Fibroblast of lung (primary cell): ENCODE results near the gene PPFIBP2. TPM values are rescaled to one million over a fixed set of nuclear protein-coding genes. Genes with fewer than 3 reads are reported as not detected.

Source experiments
- DNase-seq, 2 donors: peaks; one replicate each; pipeline versions ENCODE4 v3.0.0 to v3.0.0-alpha.2; 2010; ENCODE audit warnings: low read depth in 2 of 2
- H2AFZ ChIP-seq: 2 replicates; pipeline ENCODE4 v1.5.1; 2012; ENCODE audit warnings: low read length, control low read depth, inconsistent platforms
- H3K27ac ChIP-seq: 2 replicates; pipeline ENCODE4 v1.5.1; 2011; ENCODE audit warnings: low read length, control low read depth; ENCODE audit not compliant: insufficient read depth
- H3K27me3 ChIP-seq: 2 replicates; pipeline ENCODE4 v1.5.1; 2011; ENCODE audit warnings: mild to moderate bottlenecking, low read length; ENCODE audit not compliant: control insufficient read depth, insufficient read depth
- H3K36me3 ChIP-seq: 2 replicates; pipeline ENCODE4 v1.5.1; 2011; ENCODE audit warnings: low read length; ENCODE audit not compliant: control insufficient read depth, insufficient read depth
- H3K4me1 ChIP-seq: 2 replicates; pipeline ENCODE4 v1.5.1; 2011; ENCODE audit warnings: low read length; ENCODE audit not compliant: control insufficient read depth, insufficient read depth; ENCODE audit errors: extremely low read depth
- H3K4me2 ChIP-seq: 2 replicates; pipeline ENCODE4 v1.5.1; 2011; ENCODE audit warnings: low read length, control low read depth; ENCODE audit not compliant: insufficient read depth; ENCODE audit errors: extremely low read depth
- H3K4me3 ChIP-seq, 4 experiments: fragments of 200-600 bp in 1 of 4; sonication (generic) in 1 of 4; replicated peaks in 1 of 4; 2 replicates each; pipeline ENCODE4 v1.5.1; 2011 to 2016; ENCODE audit warnings: low read length in 4 of 4, low read depth in 3 of 4, mild to moderate bottlenecking in 3 of 4, control low read depth in 2 of 4, inconsistent platforms in 1 of 4, mixed read lengths in 1 of 4; ENCODE audit not compliant: insufficient read depth in 1 of 4; ENCODE audit errors: control extremely low read depth in 1 of 4
- H3K79me2 ChIP-seq: 2 replicates; pipeline ENCODE4 v1.5.1; 2012; ENCODE audit warnings: mild to moderate bottlenecking, low read length, inconsistent platforms; ENCODE audit not compliant: control insufficient read depth, insufficient read depth
- H3K9ac ChIP-seq: 2 replicates; pipeline ENCODE4 v1.5.1; 2011; ENCODE audit warnings: mild to moderate bottlenecking, low read length, control low read depth; ENCODE audit not compliant: insufficient read depth
- H3K9me3 ChIP-seq: 2 replicates; pipeline ENCODE4 v1.5.1; 2012; ENCODE audit warnings: low read depth, low read length; ENCODE audit not compliant: control insufficient read depth, insufficient read depth
- H4K20me1 ChIP-seq: 2 replicates; pipeline ENCODE4 v1.5.1; 2011; ENCODE audit warnings: low read length; ENCODE audit not compliant: control insufficient read depth, insufficient read depth; ENCODE audit errors: extremely low read depth
- EZH2 ChIP-seq: IDR thresholded peaks from 2 replicates; pipeline ENCODE4 v1.5.1; 2012; ENCODE audit warnings: low read length, control low read depth, mild to moderate bottlenecking; ENCODE audit errors: missing control alignments
- polyA plus RNA-seq, 2 donors: library from polyadenylated mRNA; depleted of rRNA in 1 of 2; stranded (reverse) in 1 of 2; unstranded in 1 of 2; fragments of >200 nt; gene quantifications; 2 replicates each; pipeline ENCODE4 v1.2.1, GENCODE V29; 2011 to 2012; ENCODE audit warnings: missing spikeins in 1 of 2
- total RNA-seq: library from RNA; depleted of rRNA; stranded (reverse); fragments of >200 nt; gene quantifications from 2 replicates; pipeline ENCODE4 v1.2.1, GENCODE V29; 2014
- TF ChIP-seq, protein P1 (sequence below), 2 donors: IDR thresholded peaks in 1 of 2; conservative IDR thresholded peaks in 1 of 2; 1 replicate in 1 of 2; 2 replicates in 1 of 2; pipeline ENCODE4 v1.5.1; 2011 to 2012; ENCODE audit warnings: low read length in 2 of 2, control low read depth in 1 of 2, inconsistent platforms in 1 of 2, low read depth in 1 of 2, mild to moderate bottlenecking in 1 of 2

Gene PPFIBP2
- total and polyA plus RNA-seq, 2 donors (not counting 1 experiment from before 2014, with no cell fraction given): 11.4 to 38.8 TPM

DNA sequence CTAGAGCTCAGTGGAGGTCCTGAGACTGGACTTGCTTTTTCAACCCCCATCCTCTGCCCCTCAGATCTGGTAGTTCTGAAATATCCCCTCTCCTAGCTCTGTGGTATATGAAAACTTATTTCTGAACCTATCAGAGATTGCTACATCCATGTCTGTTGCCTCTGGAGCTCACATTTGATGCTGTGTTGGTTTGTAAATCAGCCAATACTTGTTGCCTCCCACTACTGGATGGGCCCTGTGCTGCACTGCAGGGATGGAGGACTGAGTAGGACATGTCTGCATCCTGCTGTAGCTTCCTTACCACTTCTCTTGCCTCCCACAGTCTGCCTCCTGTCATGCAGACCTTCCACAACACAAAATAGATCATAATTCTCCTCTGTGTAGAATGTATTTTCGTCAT lies 23.3 kb upstream of the PPFIBP2 start:
- Histone ChIP-seq H3K27ac (peak overlapping the region; percentile 66), H3K4me3 (no peak overlapping the region), H3K9ac (no peak overlapping the region), H4K20me1 (no peaks in the 10 kb centered on the region), H3K27me3 (no peaks in the 10 kb centered on the region), H3K4me1 (peaks cover 12% of the 10 kb centered on the region), H3K36me3 (peaks cover 3% of the 10 kb centered on the region), H3K79me2 (peaks cover 11% of the 10 kb centered on the region), H3K4me2 (peak overlapping the region; percentile 59), H2AFZ (peak overlapping the region; percentile 10), H3K9me3 (no peaks in the 10 kb centered on the region)
- TF ChIP-seq, protein P1, sequence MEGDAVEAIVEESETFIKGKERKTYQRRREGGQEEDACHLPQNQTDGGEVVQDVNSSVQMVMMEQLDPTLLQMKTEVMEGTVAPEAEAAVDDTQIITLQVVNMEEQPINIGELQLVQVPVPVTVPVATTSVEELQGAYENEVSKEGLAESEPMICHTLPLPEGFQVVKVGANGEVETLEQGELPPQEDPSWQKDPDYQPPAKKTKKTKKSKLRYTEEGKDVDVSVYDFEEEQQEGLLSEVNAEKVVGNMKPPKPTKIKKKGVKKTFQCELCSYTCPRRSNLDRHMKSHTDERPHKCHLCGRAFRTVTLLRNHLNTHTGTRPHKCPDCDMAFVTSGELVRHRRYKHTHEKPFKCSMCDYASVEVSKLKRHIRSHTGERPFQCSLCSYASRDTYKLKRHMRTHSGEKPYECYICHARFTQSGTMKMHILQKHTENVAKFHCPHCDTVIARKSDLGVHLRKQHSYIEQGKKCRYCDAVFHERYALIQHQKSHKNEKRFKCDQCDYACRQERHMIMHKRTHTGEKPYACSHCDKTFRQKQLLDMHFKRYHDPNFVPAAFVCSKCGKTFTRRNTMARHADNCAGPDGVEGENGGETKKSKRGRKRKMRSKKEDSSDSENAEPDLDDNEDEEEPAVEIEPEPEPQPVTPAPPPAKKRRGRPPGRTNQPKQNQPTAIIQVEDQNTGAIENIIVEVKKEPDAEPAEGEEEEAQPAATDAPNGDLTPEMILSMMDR (conservative IDR thresholded peaks at IDR 0.05 in 1 of 2, IDR thresholded peaks at IDR 0.05 in 1 of 2; ENCODE audit: low read depth in 1 of 2, low read length in 2 of 2): peak in 1 of 2 donors; percentile 6
- TF ChIP-seq EZH2: no peak
- peak in 1 of 2 donors; percentile 45 for DNase-seq

DNA sequence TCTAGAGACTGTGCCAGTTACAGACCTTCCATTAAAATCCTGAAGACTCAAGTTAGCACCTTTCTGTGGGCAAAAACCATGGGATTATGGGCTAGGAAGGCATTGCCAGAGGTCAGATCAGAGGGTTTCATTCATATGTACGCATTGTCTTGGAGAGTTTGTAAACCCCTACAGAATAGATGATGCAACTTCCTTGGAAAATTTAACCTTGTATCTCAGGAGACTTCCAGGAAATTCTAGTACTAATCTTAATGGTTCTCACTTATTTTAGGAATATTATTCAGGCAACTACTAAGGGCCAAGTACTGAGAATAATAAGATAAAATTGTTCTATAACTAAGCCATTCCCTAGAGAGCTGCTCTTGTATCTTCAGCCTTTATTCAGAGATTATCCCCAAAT lies 21.5 kb upstream of the PPFIBP2 start:
- Histone ChIP-seq H4K20me1 (no peaks in the 10 kb centered on the region), H3K79me2 (peaks cover 3% of the 10 kb centered on the region), H3K4me1 (peaks cover 16% of the 10 kb centered on the region), H3K9me3 (no peaks in the 10 kb centered on the region), H2AFZ (no peak overlapping the region), H3K27me3 (no peaks in the 10 kb centered on the region), H3K4me2 (no peak overlapping the region), H3K9ac (no peak overlapping the region), H3K27ac (no peak overlapping the region), H3K4me3 (no peak overlapping the region), H3K36me3 (peaks cover 3% of the 10 kb centered on the region)
- DNase-seq: no peak
- no peak for TF ChIP-seq EZH2
- TF ChIP-seq, protein P1 (conservative IDR thresholded peaks at IDR 0.05 in 1 of 2, IDR thresholded peaks at IDR 0.05 in 1 of 2; ENCODE audit: low read depth in 1 of 2, low read length in 2 of 2): no peak

DNA sequence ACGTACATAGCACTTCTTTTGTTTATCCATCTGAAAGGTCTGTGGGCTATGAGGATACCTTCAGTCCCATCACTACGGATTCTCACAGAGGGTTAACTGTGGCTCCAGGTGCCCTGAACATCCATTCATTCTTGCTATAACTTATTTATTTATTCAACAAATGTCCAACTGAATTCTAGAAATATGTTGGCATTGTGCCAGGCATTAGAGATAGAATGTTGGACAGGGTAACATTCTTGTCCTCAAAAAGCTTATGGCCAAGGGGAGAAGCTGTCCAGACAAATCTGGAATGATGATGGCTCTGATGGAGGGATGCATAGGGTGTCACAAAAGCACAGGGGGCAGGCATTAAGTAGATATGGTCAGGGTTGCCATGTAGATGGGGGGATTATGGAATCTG lies 20.1 kb upstream of the PPFIBP2 start:
- DNase-seq: no peak
- no peaks in the 10 kb centered on the region for H3K27me3 ChIP-seq
- H3K36me3 ChIP-seq: peaks cover 3% of the 10 kb centered on the region
- H3K9ac ChIP-seq: no peak overlapping the region
- no peak overlapping the region for H3K27ac ChIP-seq
- H2AFZ ChIP-seq: no peak overlapping the region
- H4K20me1 ChIP-seq: no peaks in the 10 kb centered on the region
- H3K4me1 ChIP-seq: peaks cover 16% of the 10 kb centered on the region
- no peak overlapping the region for H3K4me2 ChIP-seq
- H3K79me2 ChIP-seq: no peaks in the 10 kb centered on the region
- no peak for TF ChIP-seq EZH2
- TF ChIP-seq, protein P1 (conservative IDR thresholded peaks at IDR 0.05 in 1 of 2, IDR thresholded peaks at IDR 0.05 in 1 of 2; ENCODE audit: low read depth in 1 of 2, low read length in 2 of 2): no peak
- no peaks in the 10 kb centered on the region for H3K9me3 ChIP-seq
- H3K4me3 ChIP-seq: no peak overlapping the region
